Vagina (tissue), 2 donors: ENCODE data around the gene ANXA5.

Experiments used
- POLR2A ChIP-seq, 2 donors: fragments of 450-650 bp; IDR thresholded peaks; one replicate each; pipeline ENCODE4 v1.6.1; 2017; ENCODE audit warnings: antibody characterized with exemption in 2 of 2, mild to moderate bottlenecking in 2 of 2, moderate library complexity in 2 of 2
- POLR2AphosphoS5 ChIP-seq, 2 donors: sonication (generic); formaldehyde crosslinking; IDR thresholded peaks; one replicate each; pipeline ENCODE4 v1.9.0; 2017; ENCODE audit warnings: antibody characterized with exemption in 2 of 2, mild to moderate bottlenecking in 2 of 2, low read depth in 1 of 2; ENCODE audit not compliant: insufficient read depth in 1 of 2
- TF ChIP-seq, protein P1 (sequence below), 3 experiments: fragments of 450-650 bp in 2 of 3; fragments of 200-600 bp in 1 of 3; sonication (generic) in 1 of 3; IDR thresholded peaks; one replicate each; pipeline ENCODE4 v1.5.1; 2017 to 2019; ENCODE audit warnings: antibody characterized with exemption in 3 of 3, mild to moderate bottlenecking in 2 of 3, moderate library complexity in 2 of 3

DNA sequence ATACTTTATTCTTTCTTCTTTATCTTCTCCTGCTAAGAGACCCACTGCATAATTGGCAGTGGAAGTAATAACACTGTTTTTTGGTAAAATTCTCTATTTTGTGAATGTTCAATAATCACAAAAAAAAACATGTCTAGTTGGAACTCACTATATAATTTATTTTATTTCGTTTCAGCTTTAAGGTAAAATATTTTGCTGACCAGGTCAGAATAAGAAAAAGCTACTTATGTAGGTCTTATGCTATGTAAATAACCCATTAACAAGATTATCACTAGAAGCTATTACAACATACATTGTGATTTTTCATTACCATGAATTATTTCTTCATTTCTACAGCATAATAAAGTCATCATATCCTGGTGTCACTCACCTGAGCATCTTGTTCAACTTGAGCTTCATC, 19.3 kb downstream of the ANXA5 start:
- TF ChIP-seq, protein P1, sequence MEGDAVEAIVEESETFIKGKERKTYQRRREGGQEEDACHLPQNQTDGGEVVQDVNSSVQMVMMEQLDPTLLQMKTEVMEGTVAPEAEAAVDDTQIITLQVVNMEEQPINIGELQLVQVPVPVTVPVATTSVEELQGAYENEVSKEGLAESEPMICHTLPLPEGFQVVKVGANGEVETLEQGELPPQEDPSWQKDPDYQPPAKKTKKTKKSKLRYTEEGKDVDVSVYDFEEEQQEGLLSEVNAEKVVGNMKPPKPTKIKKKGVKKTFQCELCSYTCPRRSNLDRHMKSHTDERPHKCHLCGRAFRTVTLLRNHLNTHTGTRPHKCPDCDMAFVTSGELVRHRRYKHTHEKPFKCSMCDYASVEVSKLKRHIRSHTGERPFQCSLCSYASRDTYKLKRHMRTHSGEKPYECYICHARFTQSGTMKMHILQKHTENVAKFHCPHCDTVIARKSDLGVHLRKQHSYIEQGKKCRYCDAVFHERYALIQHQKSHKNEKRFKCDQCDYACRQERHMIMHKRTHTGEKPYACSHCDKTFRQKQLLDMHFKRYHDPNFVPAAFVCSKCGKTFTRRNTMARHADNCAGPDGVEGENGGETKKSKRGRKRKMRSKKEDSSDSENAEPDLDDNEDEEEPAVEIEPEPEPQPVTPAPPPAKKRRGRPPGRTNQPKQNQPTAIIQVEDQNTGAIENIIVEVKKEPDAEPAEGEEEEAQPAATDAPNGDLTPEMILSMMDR (IDR thresholded peaks at IDR 0.05) = no peak
- TF ChIP-seq POLR2AphosphoS5 (IDR thresholded peaks at IDR 0.05; ENCODE audit: insufficient read depth in 1 of 2, low read depth in 1 of 2) (no peak), POLR2A (IDR thresholded peaks at IDR 0.05) (no peak)
